ENCODE measurements around the gene PTCH2. TPM values are rescaled to one million over a fixed set of nuclear protein-coding genes. Genes with fewer than 3 reads are reported as not detected.

The PTCH2 gene
- total and polyA plus RNA-seq, 2 of the 13 experiments (the other 11 are each of a cell fraction or from before 2014, with no cell fraction given) = 0.60 to 1.5 TPM

DNA sequence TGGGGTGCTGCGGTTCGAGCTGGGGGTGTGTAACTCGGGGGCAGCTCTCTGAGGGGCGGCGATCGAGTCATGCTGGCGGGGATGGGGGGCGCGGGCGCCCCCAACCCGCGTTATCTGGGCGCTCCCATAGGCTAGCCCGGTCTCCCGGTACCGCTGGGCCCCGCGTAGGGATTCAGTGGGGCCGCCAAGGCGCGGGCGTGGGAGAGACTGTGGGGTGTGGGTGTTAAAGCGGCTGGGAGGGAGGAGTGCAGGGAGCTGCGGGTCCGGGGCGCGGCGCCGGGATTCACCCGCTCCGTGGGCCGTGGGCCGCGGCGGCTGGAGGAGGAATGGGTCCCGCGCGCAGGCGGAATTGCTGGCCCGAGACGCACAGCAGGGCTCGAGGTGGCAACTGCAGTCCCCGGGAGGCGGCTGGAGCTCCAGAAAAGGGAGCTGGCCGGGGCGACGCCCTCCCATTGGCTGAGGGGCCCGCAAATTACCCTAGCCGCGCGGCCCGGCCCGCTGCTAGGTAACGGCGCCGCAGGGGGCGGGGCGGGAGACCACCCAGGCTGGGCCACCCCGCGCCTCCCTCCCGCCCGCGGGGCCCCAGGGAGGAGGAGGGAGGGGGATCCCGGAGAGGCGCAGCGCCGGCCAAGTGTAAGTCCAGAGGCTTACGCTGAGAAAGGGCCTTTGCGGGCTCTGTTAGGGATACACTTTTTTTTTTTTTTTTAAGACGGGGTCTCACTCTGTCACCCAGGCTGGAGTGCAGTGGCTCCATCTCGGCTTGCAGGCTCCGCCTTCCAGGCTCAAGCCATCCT is at the start of gene PTCH2 (continued):
- TF ChIP-seq, protein P1, sequence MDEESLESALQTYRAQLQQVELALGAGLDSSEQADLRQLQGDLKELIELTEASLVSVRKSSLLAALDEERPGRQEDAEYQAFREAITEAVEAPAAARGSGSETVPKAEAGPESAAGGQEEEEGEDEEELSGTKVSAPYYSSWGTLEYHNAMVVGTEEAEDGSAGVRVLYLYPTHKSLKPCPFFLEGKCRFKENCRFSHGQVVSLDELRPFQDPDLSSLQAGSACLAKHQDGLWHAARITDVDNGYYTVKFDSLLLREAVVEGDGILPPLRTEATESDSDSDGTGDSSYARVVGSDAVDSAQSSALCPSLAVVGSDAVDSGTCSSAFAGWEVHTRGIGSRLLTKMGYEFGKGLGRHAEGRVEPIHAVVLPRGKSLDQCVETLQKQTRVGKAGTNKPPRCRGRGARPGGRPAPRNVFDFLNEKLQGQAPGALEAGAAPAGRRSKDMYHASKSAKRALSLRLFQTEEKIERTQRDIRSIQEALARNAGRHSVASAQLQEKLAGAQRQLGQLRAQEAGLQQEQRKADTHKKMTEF (CRISPR knock-in tag; IDR thresholded peaks at IDR 0.05) = no peak
- TF ChIP-seq MAFK (conservative IDR thresholded peaks at IDR 0.05 in 1 of 2, IDR thresholded peaks at IDR 0.05 in 1 of 2; ENCODE audit: low read length in 2 of 2) (no peak), ZNF564 (CRISPR knock-in tag; IDR thresholded peaks at IDR 0.05) (no peak), RBM39 (IDR thresholded peaks at IDR 0.05; ENCODE audit: low read depth, low read length, poor library complexity, severe bottlenecking) (peak; percentile 46), ZNF121 (CRISPR knock-in tag; IDR thresholded peaks at IDR 0.05) (no peak), ZNF124 (CRISPR knock-in tag; IDR thresholded peaks at IDR 0.05) (no peak), ZNF34 (CRISPR knock-in tag; IDR thresholded peaks at IDR 0.05; ENCODE audit: borderline replicate concordance) (no peak), MBD4 (IDR thresholded peaks at IDR 0.05; ENCODE audit: borderline replicate concordance, low read length) (no peak), RELA (CRISPR knock-in tag; IDR thresholded peaks at IDR 0.05) (no peak), WIZ (CRISPR knock-in tag; IDR thresholded peaks at IDR 0.05) (no peak), ZNF496 (CRISPR knock-in tag; IDR thresholded peaks at IDR 0.05; ENCODE audit: insufficient replicate concordance) (no peak), NCOA2 (CRISPR knock-in tag; IDR thresholded peaks at IDR 0.05) (no peak), ZKSCAN5 (CRISPR knock-in tag; IDR thresholded peaks at IDR 0.05) (no peak), SAP130 (CRISPR knock-in tag; IDR thresholded peaks at IDR 0.05; ENCODE audit: low read depth) (peak; percentile 67), ZNF720 (CRISPR knock-in tag; IDR thresholded peaks at IDR 0.05) (no peak), RFXAP (CRISPR knock-in tag; IDR thresholded peaks at IDR 0.05; ENCODE audit: borderline replicate concordance) (peak; percentile 22; the same call in 1 of the 2 replicates), DPF2 (CRISPR knock-in tag; IDR thresholded peaks at IDR 0.05; ENCODE audit: borderline replicate concordance, low read depth) (no peak), ZBTB21 (CRISPR knock-in tag; IDR thresholded peaks at IDR 0.05) (no peak), SSRP1 (CRISPR knock-in tag; IDR thresholded peaks at IDR 0.05) (no peak)
- TF ChIP-seq, protein P2, sequence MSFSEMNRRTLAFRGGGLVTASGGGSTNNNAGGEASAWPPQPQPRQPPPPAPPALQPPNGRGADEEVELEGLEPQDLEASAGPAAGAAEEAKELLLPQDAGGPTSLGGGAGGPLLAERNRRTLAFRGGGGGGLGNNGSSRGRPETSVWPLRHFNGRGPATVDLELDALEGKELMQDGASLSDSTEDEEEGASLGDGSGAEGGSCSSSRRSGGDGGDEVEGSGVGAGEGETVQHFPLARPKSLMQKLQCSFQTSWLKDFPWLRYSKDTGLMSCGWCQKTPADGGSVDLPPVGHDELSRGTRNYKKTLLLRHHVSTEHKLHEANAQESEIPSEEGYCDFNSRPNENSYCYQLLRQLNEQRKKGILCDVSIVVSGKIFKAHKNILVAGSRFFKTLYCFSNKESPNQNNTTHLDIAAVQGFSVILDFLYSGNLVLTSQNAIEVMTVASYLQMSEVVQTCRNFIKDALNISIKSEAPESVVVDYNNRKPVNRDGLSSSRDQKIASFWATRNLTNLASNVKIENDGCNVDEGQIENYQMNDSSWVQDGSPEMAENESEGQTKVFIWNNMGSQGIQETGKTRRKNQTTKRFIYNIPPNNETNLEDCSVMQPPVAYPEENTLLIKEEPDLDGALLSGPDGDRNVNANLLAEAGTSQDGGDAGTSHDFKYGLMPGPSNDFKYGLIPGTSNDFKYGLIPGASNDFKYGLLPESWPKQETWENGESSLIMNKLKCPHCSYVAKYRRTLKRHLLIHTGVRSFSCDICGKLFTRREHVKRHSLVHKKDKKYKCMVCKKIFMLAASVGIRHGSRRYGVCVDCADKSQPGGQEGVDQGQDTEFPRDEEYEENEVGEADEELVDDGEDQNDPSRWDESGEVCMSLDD (CRISPR knock-in tag; IDR thresholded peaks at IDR 0.05; ENCODE audit: borderline replicate concordance) = no peak
- TF ChIP-seq, protein P3, sequence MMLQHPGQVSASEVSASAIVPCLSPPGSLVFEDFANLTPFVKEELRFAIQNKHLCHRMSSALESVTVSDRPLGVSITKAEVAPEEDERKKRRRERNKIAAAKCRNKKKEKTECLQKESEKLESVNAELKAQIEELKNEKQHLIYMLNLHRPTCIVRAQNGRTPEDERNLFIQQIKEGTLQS (CRISPR knock-in tag; IDR thresholded peaks at IDR 0.05) = no peak
- TF ChIP-seq, protein P4, sequence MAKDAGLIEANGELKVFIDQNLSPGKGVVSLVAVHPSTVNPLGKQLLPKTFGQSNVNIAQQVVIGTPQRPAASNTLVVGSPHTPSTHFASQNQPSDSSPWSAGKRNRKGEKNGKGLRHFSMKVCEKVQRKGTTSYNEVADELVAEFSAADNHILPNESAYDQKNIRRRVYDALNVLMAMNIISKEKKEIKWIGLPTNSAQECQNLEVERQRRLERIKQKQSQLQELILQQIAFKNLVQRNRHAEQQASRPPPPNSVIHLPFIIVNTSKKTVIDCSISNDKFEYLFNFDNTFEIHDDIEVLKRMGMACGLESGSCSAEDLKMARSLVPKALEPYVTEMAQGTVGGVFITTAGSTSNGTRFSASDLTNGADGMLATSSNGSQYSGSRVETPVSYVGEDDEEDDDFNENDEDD (CRISPR knock-in tag; IDR thresholded peaks at IDR 0.05; ENCODE audit: borderline replicate concordance) = no peak

Measured in HepG2 (cell line).